Placental pericyte (primary cell): Measurements from ENCODE around the gene FCRLB. TPM values are rescaled to one million over a fixed set of nuclear protein-coding genes. Genes with fewer than 3 reads are reported as not detected.

Source experiments
- small RNA-seq: library from RNA; depleted of rRNA; stranded (forward); fragments of <200 nt; gene quantifications from one replicate; pipeline ENCODE3, GENCODE V24; 2012; ENCODE audit warnings: low replicate concordance
- total RNA-seq: library from RNA; depleted of rRNA; stranded (reverse); fragments of >200 nt; gene quantifications from 2 replicates; pipeline ENCODE4 v1.2.3, GENCODE V29; 2012

Gene FCRLB
- 1.8 and 8.4 TPM in 2 replicates for total RNA-seq

DNA sequence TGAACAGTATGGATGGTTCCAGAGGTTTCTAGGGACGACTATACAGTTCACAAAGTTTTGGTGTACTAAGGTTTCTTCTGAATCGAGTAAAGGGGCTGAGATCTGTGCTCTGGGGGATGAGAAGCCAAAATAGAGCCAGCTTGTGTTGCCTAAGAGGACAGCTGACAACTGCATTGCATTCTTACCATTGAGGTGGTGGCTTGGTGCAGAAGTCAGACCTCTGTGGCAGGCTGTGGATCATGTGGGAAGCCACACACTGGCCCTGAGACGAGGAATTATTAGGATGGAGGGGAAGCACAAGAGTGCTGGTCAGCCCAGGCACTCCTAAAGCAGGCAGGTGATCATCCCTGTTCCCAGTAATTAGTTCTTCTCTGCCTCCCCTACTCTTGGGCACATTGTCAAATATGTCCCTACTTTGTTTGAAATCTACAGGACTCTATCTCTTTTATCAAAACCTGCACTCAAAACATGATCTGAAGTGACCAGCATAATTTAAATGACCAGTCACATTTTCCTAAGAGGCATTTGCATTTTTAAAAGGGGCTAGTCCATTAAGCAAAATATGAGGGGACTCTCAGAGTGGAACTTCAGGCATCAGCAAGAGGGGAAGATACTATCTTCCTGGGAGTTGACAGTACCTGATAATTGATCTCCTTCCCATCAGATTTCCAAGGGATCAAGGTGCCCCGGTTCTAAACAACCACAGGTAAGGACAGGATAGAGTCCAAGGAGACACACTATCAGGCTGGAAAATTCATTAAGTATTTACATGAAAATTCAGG is at the start of gene FCRLB:
Gene FCRLB (plus strand): TSS at position 589 of the 782 bp plus-strand sequence. CDS start 1,129 bp downstream, outside the sequence.

GRCh38 chr1:161706482-161707347 is 14.6 kb upstream of the FCRLB start, which contains the start of gene FCRLA:
TSS of gene FCRLA (plus strand) at chr1:161707229. CDS start at chr1:161707265, 36 bp downstream.

DNA sequence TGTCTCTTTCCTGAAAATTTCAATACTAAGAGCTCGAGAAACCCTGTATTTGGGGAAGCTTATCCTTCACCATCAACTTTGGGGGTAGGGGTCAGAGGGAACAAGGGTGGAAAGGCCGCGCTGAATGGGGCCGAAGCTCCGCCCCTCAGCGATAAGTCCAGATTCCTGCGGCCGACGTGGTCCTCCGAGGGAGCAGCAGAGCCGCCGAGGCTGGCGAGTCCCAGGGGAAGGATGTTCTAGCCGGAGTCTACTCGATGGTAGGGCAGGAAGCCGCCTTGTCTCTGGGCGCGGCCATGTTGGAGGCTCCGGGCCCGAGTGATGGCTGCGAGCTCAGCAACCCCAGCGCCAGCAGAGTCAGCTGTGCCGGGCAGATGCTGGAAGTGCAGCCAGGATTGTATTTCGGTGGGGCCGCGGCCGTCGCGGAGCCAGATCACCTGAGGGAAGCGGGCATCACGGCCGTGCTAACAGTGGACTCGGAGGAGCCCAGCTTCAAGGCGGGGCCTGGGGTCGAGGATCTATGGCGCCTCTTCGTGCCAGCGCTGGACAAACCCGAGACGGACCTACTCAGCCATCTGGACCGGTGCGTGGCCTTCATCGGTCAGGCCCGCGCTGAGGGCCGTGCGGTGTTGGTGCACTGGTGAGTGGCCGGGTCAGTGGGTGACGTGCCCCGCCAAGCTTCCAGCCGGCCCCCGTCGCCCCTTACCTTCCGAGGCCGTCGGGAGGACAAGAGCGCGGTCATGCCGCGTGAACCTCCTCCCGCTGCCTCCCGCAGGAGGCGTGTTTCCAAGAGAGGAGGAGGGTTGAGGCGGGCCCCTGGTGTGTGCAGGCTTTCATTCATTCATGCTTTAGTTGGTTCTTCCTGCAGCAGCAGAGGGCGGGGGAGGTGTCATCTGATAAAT is 28.4 kb downstream of the FCRLB start, which contains the start of gene DUSP12:
Gene DUSP12 (plus strand): TSS at position 278 of the 899 bp plus-strand sequence. CDS start 16 bp downstream, at position 294.

GRCh38 chr1:161766102-161766981 is 45.0 kb downstream of the FCRLB start, which contains the start of gene ATF6:
TSS of gene ATF6 (plus strand) at chr1:161766320. CDS start at chr1:161766361, 41 bp downstream.

Small RNAs within 50 kb of the gene (small RNA-seq; reads per million reads assigned to genes)
- not detected for gene RF00019
- 0.10 reads per million for gene RN7SL466P

Other genes starting within 250 kb of the FCRLB start
- gene FCGR2A, start 216.1 kb upstream of the FCRLB start, total RNA-seq = 0.22 and 0.72 TPM in 2 replicates
- gene HSPA6, start 197.0 kb upstream of the FCRLB start, total RNA-seq = 0.29 and 0.88 TPM in 2 replicates
- 0.14 TPM in 1 of 2 replicates, not detected in the other for gene FCGR3A, start 171.7 kb upstream of the FCRLB start, total RNA-seq
- not detected in 2 replicates for gene FCGR3B, start 90.4 kb upstream of the FCRLB start, total RNA-seq
- 0.14 TPM in 1 of 2 replicates, not detected in the other for gene FCGR2B, start 58.4 kb upstream of the FCRLB start, total RNA-seq
- 0.22 and 3.6 TPM in 2 replicates for gene FCRLA, start 14.3 kb upstream of the FCRLB start, total RNA-seq
- gene DUSP12, start 28.2 kb downstream of the FCRLB start, total RNA-seq = 37.5 and 42.7 TPM in 2 replicates
- gene ATF6, start 44.8 kb downstream of the FCRLB start, total RNA-seq = 28.6 and 39.0 TPM in 2 replicates